ENCODE measurements around the gene METTL17. TPM values are rescaled to one million over a fixed set of nuclear protein-coding genes. Genes with fewer than 3 reads are reported as not detected.

The METTL17 gene
- total and polyA plus RNA-seq, 2 experiments from 2014 or later = 31.3 to 87.7 TPM

GRCh38 chr14:20970983-20971704, 18.6 kb upstream of the METTL17 start:
- no peaks in the 10 kb centered on the region for H3K9me2 ChIP-seq (ENCODE audit: insufficient read depth)
- in situ Hi-C loops (cut with MboI) = loop anchor here (10.0 kb wide), 1 partner anchor 276 kb away; no protein-coding TSS in a partner anchor

DNA sequence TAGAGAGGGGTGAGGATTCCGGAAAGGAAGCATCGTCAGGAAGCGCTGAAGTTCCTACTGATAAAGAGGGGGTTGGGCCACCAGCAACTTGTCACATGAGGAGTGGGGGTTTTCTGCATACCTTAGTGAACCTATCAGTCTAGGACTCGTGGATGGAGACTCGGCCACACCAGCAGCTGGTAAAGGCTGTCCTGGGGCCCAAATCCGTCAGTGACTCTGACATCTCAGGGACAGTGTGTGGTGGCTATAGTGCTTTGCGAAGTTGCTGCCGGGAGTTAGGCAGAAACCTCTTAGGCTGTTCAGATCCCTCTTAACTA, 18.1 kb upstream of the METTL17 start:
- Histone ChIP-seq H3K9me3 (ENCODE audit: low read depth) (no peaks in the 10 kb centered on the region), H3K27me3 (replicated peaks; ENCODE audit: insufficient read depth) (peaks cover 7% of the 10 kb centered on the region; the same call in 1 of the 2 replicates), H3K4me1 (ENCODE audit: insufficient read depth) (peaks cover 8% of the 10 kb centered on the region), H3K4me3 (peak overlapping the region; percentile 81), H3K27ac (no peak overlapping the region), H3K36me3 (ENCODE audit: low read depth) (no peaks in the 10 kb centered on the region), H3K9ac (peak overlapping the region; percentile 65; the same call in 1 of the 2 replicates), H3K4me2 (ENCODE audit: unreplicated experiment) (peak overlapping the region; percentile 78), H2AFZ (peak overlapping the region; percentile 98), H3K9me2 (ENCODE audit: insufficient read depth) (no peaks in the 10 kb centered on the region), H3K79me2 (ENCODE audit: insufficient read depth) (no peaks in the 10 kb centered on the region), H4K20me1 (ENCODE audit: insufficient read depth) (no peaks in the 10 kb centered on the region), H3F3A (ENCODE audit: insufficient read depth) (no peaks in the 10 kb centered on the region)
- in situ Hi-C loops (cut with MboI) = loop anchor here (10.0 kb wide), 1 partner anchor 277 kb away; no protein-coding TSS in a partner anchor
- WGBS, 2 experiments (ENCODE audit: low coverage in 1 of 2, low lambda C conversion rate in 2 of 2, missing lambda C conversion rate in 2 of 2) = 27 to 29% methylated on average over 8 of the region's 8 CpGs
- DNase-seq = no peak
- TF ChIP-seq EZH2 (IDR thresholded peaks at IDR 0.05; ENCODE audit: insufficient read depth, poor library complexity, severe bottlenecking) (no peak), EZH2phosphoT487 (IDR thresholded peaks at IDR 0.05; ENCODE audit: insufficient read depth, low read depth) (no peak)

More at GRCh38 chr14:20970983-20971704, 18.6 kb upstream of the METTL17 start:
- Histone ChIP-seq H3K27ac (no peak overlapping the region), H3K27me3 (replicated peaks; ENCODE audit: insufficient read depth) (peaks cover 7% of the 10 kb centered on the region; the same call in 1 of the 2 replicates), H3K9ac (peak overlapping the region; percentile 65), H3K9me3 (ENCODE audit: low read depth) (no peaks in the 10 kb centered on the region), H3K36me3 (ENCODE audit: low read depth) (no peaks in the 10 kb centered on the region), H3K4me3 (peak overlapping the region; percentile 81), H4K20me1 (ENCODE audit: insufficient read depth) (no peaks in the 10 kb centered on the region), H2AFZ (peak overlapping the region; percentile 98), H3K4me2 (ENCODE audit: unreplicated experiment) (peak overlapping the region; percentile 78), H3F3A (ENCODE audit: insufficient read depth) (no peaks in the 10 kb centered on the region), H3K79me2 (ENCODE audit: insufficient read depth) (no peaks in the 10 kb centered on the region), H3K4me1 (ENCODE audit: insufficient read depth) (peaks cover 8% of the 10 kb centered on the region)
- 1% methylated on average over 41 to 47 of the region's 47 CpGs for WGBS, 2 experiments (ENCODE audit: low coverage in 1 of 2, low lambda C conversion rate in 2 of 2, missing lambda C conversion rate in 2 of 2)
- TF ChIP-seq EZH2 (IDR thresholded peaks at IDR 0.05; ENCODE audit: insufficient read depth, poor library complexity, severe bottlenecking) = no peak
- no peak for TF ChIP-seq EZH2phosphoT487 (IDR thresholded peaks at IDR 0.05; ENCODE audit: insufficient read depth, low read depth)
- peak; percentile 92 for DNase-seq

DNA sequence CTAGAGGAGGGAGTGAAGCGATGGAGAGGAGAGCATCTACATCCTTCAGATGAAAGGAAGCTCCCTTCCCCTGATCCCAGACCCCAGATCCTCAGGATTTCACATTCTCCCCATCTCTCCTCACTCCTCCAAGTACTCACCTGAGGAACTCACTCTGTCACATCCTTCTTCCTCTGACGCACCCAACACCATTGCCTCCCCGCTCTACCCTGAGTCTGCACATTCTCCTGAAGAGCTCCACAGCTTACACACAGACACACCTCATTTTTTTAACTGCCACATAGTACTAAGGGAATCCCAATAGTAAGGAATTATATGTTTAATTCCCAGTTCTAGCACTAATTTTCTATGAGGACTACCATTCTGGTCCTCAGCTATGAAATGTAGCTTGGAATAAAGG, 16.3 kb upstream of the METTL17 start:
- TF ChIP-seq EZH2 (IDR thresholded peaks at IDR 0.05; ENCODE audit: insufficient read depth, poor library complexity, severe bottlenecking) (no peak), EZH2phosphoT487 (IDR thresholded peaks at IDR 0.05; ENCODE audit: insufficient read depth, low read depth) (no peak)
- no peak for DNase-seq
- in situ Hi-C loops (cut with MboI) = loop anchor here (10.0 kb wide), 1 partner anchor 279 kb away; no protein-coding TSS in a partner anchor

GRCh38 chr14:20976291-20976690, 13.5 kb upstream of the METTL17 start:
- DNase-seq = no peak
- 100% methylated on average over 1 of the region's 1 CpG for WGBS, 2 experiments (ENCODE audit: low coverage in 1 of 2, low lambda C conversion rate in 2 of 2, missing lambda C conversion rate in 2 of 2)
- no peak for TF ChIP-seq EZH2 (IDR thresholded peaks at IDR 0.05; ENCODE audit: insufficient read depth, poor library complexity, severe bottlenecking)
- no peak for TF ChIP-seq EZH2phosphoT487 (IDR thresholded peaks at IDR 0.05; ENCODE audit: insufficient read depth, low read depth)
- no peaks in the 10 kb centered on the region for H3K9me3 ChIP-seq (ENCODE audit: low read depth)
- no peaks in the 10 kb centered on the region for H3K79me2 ChIP-seq (ENCODE audit: insufficient read depth)
- H3K4me1 ChIP-seq (ENCODE audit: insufficient read depth) = peaks cover 8% of the 10 kb centered on the region
- H3K9ac ChIP-seq = no peak overlapping the region
- H3F3A ChIP-seq (ENCODE audit: insufficient read depth) = no peaks in the 10 kb centered on the region
- no peak overlapping the region for H3K27ac ChIP-seq
- H2AFZ ChIP-seq = no peak overlapping the region
- no peaks in the 10 kb centered on the region for H3K27me3 ChIP-seq (replicated peaks; ENCODE audit: insufficient read depth)
- H3K4me3 ChIP-seq = no peak overlapping the region
- no peaks in the 10 kb centered on the region for H4K20me1 ChIP-seq (ENCODE audit: insufficient read depth)
- in situ Hi-C loops (cut with MboI) = loop anchor here (10.0 kb wide), 1 partner anchor 281 kb away; no protein-coding TSS in a partner anchor
- H3K36me3 ChIP-seq (ENCODE audit: low read depth) = no peaks in the 10 kb centered on the region
- H3K9me2 ChIP-seq (ENCODE audit: insufficient read depth) = no peaks in the 10 kb centered on the region
- no peak overlapping the region for H3K4me2 ChIP-seq (ENCODE audit: unreplicated experiment)

More for the DNA sequence above, 16.3 kb upstream of the METTL17 start:
- no peaks in the 10 kb centered on the region for H3F3A ChIP-seq (ENCODE audit: insufficient read depth)
- H3K27ac ChIP-seq = no peak overlapping the region
- no peak overlapping the region for H3K4me2 ChIP-seq (ENCODE audit: unreplicated experiment)
- H3K9me2 ChIP-seq (ENCODE audit: insufficient read depth) = no peaks in the 10 kb centered on the region
- no peak overlapping the region for H2AFZ ChIP-seq
- no peaks in the 10 kb centered on the region for H3K27me3 ChIP-seq (replicated peaks; ENCODE audit: insufficient read depth)
- H3K79me2 ChIP-seq (ENCODE audit: insufficient read depth) = no peaks in the 10 kb centered on the region
- H3K9me3 ChIP-seq (ENCODE audit: low read depth) = no peaks in the 10 kb centered on the region
- H3K36me3 ChIP-seq (ENCODE audit: low read depth) = no peaks in the 10 kb centered on the region
- no peaks in the 10 kb centered on the region for H4K20me1 ChIP-seq (ENCODE audit: insufficient read depth)
- no peak overlapping the region for H3K4me3 ChIP-seq
- peaks cover 8% of the 10 kb centered on the region for H3K4me1 ChIP-seq (ENCODE audit: insufficient read depth)
- no peak overlapping the region for H3K9ac ChIP-seq
- WGBS, 2 experiments (ENCODE audit: low coverage in 1 of 2, low lambda C conversion rate in 2 of 2, missing lambda C conversion rate in 2 of 2) = 90 to 96% methylated on average over 3 of the region's 3 CpGs
